Stimulated activated naive CD8-positive, alpha-beta T cell treated with anti-CD3 and anti-CD28 coated beads, Interleukin-15, Interleukin-2, amounts not matched to agents 100 ng/mL and 50 ng/mL, for 24 hours (primary cell): Measurements from ENCODE around the gene MID1.

Experiments
- H3K27ac Mint-ChIP-seq: one replicate; pipeline ENCODE4 v1.8.0; 2021; ENCODE audit warnings: mild to moderate bottlenecking, mixed read lengths
- H3K27me3 Mint-ChIP-seq: one replicate; pipeline ENCODE4 v1.8.0; 2021; ENCODE audit warnings: mixed read lengths
- H3K36me3 Mint-ChIP-seq: one replicate; pipeline ENCODE4 v1.8.0; 2021; ENCODE audit warnings: low read depth, mixed read lengths
- H3K4me1 Mint-ChIP-seq: one replicate; pipeline ENCODE4 v1.8.0; 2021; ENCODE audit warnings: low read depth, mixed read lengths
- H3K4me3 Mint-ChIP-seq: one replicate; pipeline ENCODE4 v1.8.0; 2021; ENCODE audit warnings: mild to moderate bottlenecking, mixed read lengths
- H3K9me3 Mint-ChIP-seq: one replicate; pipeline ENCODE4 v1.8.0; 2021; ENCODE audit warnings: mixed read lengths

MID1 gene

DNA sequence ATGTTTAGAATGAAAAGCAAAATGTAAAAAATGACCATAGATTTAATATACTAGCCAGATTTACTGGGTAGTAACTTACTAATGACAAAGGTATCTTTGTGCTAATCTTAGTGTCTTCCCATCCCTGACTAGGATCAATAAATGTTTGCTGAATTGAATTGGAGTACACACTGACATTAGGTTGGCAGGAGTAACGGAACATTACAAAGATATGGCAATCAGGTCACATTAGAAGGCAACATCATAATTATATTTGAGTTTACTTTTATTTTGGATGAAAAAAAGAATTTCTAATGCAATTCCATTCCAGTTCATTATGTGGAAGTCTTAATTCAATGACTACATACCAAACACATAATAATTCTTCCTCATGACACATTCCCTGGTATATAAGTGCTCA lies 77.8 kb downstream of the MID1 start:
- H3K9me3 Mint-ChIP-seq, result no peaks in the 10 kb centered on the region
- no peak overlapping the region for H3K4me3 Mint-ChIP-seq
- no peak overlapping the region for H3K27ac Mint-ChIP-seq
- no peaks in the 10 kb centered on the region for H3K4me1 Mint-ChIP-seq
- H3K27me3 Mint-ChIP-seq, result no peaks in the 10 kb centered on the region
- H3K36me3 Mint-ChIP-seq, result no peaks in the 10 kb centered on the region

DNA sequence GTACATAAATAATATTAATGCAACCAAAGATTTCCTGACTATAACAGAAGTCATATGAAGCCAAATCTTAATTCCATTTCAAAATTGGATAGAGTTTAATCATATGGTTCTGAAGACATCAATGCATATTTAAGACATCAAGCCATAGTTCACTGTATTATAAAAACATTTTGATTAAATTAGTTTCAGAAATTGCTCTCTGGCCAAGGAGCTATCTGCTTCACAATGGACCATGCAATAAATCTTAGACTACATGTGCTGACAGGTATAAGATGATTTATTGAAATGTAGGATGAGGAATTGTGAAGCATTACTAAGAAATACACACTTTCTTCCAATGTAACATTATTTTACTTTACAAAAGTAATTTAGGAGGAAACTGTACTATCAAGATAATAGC lies 81.6 kb downstream of the MID1 start:
- H3K27ac Mint-ChIP-seq, result no peak overlapping the region
- H3K36me3 Mint-ChIP-seq, result no peaks in the 10 kb centered on the region
- no peaks in the 10 kb centered on the region for H3K4me1 Mint-ChIP-seq
- H3K9me3 Mint-ChIP-seq, result no peaks in the 10 kb centered on the region
- H3K4me3 Mint-ChIP-seq, result no peak overlapping the region
- no peaks in the 10 kb centered on the region for H3K27me3 Mint-ChIP-seq

DNA sequence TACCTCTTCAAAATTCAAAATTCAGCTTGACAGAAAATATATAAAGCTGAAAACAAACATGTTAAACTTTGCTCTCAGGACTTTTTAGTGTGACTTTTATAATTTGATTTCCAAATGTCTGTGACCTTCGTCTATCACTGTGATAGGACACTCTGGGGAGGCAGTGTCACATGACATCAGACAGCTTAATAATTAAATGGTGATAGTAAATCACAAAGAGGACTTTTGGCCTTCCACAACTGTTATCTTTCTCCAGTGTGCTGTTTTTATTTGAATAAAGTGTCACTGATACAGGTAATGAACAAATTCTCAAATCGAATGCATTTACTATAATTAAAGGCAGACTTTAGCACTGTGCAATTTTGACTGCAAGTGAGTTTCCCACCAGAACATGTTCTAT lies 83.1 kb downstream of the MID1 start:
- no peaks in the 10 kb centered on the region for H3K36me3 Mint-ChIP-seq
- H3K9me3 Mint-ChIP-seq, result no peaks in the 10 kb centered on the region
- H3K4me1 Mint-ChIP-seq, result no peaks in the 10 kb centered on the region
- H3K27ac Mint-ChIP-seq, result no peak overlapping the region
- H3K4me3 Mint-ChIP-seq, result no peak overlapping the region
- H3K27me3 Mint-ChIP-seq, result no peaks in the 10 kb centered on the region

DNA sequence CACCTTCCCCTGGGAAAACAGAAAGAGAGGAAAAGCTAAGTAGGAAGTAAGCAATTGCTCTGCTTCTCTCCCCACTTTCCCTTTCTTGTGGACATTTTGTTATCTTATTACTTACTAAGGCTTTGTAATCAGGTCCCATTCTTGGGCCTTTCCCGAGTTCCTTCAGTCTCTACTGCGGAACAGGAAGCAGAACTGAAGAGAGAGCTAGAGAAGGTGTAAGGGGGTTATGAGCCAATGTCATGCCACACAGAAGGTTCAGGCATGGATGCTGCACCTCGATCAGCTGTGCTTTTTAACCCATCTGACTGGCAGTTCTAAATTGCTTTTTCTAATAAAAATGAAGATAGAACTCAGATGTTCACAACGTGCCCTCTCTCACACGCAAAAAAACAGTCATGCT lies 83.6 kb downstream of the MID1 start:
- Mint-ChIP-seq H3K4me1 (no peaks in the 10 kb centered on the region), H3K4me3 (no peak overlapping the region), H3K9me3 (no peaks in the 10 kb centered on the region), H3K27me3 (no peaks in the 10 kb centered on the region), H3K36me3 (no peaks in the 10 kb centered on the region), H3K27ac (no peak overlapping the region)

DNA sequence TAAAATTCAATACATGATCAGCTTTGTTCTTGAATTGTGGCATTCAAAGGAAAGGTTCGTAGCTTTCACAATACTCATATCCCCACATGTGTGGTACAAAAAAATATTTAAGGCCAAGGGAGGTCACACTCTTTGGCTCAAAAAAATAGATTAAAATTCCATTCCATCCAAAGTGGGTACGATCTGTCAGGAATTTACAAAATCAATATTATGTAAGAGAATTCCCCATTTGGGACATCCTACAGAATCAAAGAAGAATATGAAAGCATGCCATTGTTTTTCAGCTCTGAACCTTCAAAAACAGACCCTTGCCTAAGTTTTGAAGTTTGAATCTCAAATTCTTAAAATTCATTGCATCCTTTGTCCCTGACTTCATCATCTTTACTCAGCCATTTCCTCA lies 85.8 kb downstream of the MID1 start:
- Mint-ChIP-seq H3K4me1 (no peaks in the 10 kb centered on the region), H3K9me3 (no peaks in the 10 kb centered on the region), H3K36me3 (no peaks in the 10 kb centered on the region), H3K27me3 (no peaks in the 10 kb centered on the region), H3K4me3 (no peak overlapping the region), H3K27ac (no peak overlapping the region)

DNA sequence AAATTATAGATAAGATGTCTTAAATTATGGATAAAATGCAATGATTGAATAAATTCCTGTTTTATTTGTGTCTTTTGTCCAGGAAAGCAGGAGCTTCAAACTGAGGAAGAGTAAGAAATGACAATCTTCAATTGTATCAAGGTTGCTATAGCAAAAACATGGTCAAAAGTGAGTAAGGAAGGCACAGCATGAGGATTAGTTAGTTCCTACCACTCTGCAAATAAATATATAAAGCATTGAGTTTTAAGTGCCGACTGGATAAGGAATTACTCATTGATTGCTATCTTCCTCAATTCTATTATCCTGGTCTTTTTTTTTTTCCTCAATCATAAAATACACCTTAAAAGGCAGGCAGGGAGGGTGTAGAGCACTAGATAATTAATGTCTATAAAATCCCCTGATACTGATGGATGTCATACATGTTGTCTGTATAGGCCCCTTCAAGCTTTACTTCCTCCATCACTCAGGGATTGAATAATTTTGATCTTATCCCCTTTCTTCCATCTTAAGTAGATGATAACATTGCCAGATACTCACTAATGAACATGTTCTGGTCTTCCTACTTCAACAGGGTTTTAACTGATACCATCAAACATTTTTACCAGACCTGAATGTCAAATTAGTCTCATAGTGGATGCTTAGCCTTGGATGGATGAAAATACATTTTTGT lies 86.6 kb downstream of the MID1 start:
- Mint-ChIP-seq H3K4me3 (no peak overlapping the region), H3K4me1 (no peaks in the 10 kb centered on the region), H3K27me3 (no peaks in the 10 kb centered on the region), H3K36me3 (no peaks in the 10 kb centered on the region), H3K27ac (no peak overlapping the region), H3K9me3 (no peaks in the 10 kb centered on the region)

DNA sequence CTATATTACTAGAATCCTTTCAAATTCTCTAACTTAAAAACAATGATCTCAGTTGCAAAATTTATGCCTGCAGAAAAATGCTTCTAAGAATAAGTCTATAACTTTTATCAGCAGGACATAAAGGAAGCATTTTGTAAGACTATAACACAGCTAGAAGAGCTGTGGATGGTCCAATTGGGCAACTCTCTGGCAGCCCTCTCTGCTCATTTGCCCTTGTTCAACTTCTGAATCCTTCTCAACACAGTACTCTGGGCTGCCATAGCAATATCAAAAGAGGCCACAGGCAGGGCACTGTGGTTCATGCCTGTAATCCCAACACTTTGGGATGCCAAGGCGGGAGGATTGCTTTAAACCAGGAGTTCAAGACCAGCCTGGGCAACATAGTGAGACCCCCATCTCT lies 88.5 kb downstream of the MID1 start:
- Mint-ChIP-seq H3K4me3 (no peak overlapping the region), H3K27ac (no peak overlapping the region), H3K4me1 (no peaks in the 10 kb centered on the region), H3K36me3 (no peaks in the 10 kb centered on the region), H3K9me3 (no peaks in the 10 kb centered on the region), H3K27me3 (no peaks in the 10 kb centered on the region)

DNA sequence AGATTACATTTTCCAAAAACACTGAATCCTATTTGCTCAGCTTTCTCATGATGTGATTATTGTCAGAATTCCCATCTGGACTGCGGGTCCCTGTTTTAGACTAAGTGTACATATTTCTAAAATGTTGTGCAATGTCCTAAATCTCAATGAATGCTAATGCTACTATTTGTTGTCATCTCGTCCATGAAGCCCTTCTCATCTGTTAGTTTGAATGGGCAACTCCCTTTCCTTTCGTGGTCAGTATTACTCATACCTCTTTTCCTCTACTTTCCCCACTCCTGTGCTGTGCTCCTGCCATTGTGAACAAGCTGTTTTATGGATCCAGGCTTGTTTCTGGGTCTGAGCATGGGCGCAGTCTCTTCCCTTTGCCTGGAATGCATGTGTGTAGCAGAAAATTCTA lies 91.0 kb downstream of the MID1 start:
- no peaks in the 10 kb centered on the region for H3K9me3 Mint-ChIP-seq
- H3K4me3 Mint-ChIP-seq, result no peak overlapping the region
- no peaks in the 10 kb centered on the region for H3K36me3 Mint-ChIP-seq
- H3K27ac Mint-ChIP-seq, result no peak overlapping the region
- H3K4me1 Mint-ChIP-seq, result no peaks in the 10 kb centered on the region
- H3K27me3 Mint-ChIP-seq, result no peaks in the 10 kb centered on the region

DNA sequence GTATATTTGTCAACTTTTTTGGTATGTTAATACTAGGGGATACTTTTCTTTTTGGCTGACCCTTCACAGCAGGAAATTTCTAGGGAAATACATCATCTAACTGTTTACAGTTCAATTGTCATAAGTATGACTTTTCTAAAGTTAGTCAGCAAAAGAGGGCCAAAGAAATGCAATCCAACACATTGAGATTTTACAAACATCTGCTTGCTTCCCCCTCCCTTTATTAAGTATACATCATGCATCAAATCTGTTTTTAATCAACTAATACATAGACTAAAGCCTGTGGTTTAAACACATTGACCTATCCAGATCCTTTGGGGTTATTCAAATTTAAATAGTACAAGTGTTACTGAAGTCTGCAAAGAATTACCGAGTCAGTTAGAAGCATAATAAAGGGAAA lies 93.9 kb downstream of the MID1 start:
- Mint-ChIP-seq H3K27ac (no peak overlapping the region), H3K4me3 (no peak overlapping the region), H3K27me3 (no peaks in the 10 kb centered on the region)

DNA sequence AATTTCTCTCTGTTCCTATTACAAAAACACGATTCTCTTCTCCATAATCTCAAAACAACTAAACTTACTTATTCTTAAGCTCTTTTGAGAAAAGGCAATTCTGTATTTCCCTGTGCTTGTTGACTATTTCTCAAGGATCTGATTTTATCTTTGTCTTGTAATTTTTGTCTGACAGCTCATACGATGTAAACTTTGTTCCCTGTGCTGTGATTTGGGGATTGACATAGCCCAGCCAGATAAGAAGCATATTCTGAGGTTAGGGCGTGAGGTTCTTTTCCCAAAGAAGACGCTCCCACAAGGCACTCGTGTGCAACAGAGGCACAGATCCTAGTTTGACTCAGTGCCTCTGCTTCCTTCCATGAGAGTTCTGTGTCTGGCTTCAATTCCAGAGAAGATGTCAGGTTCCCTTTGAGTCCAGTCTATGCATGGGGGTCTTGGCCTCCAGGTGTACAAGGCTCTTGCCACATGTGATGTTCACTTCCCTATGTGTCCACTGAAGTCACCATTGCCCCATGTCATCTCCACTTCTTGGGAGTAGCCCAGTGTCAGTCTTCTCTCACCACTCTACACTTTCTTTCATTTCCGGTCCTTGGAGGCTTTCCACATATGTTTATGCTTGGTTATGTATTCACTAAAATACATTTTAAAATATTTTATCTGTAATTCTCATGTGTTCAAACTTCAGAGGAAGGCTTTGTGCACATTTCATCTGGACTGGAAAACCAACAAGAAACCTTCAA lies 94.8 kb downstream of the MID1 start:
- Mint-ChIP-seq H3K27me3 (no peaks in the 10 kb centered on the region), H3K9me3 (no peaks in the 10 kb centered on the region), H3K4me1 (no peaks in the 10 kb centered on the region), H3K4me3 (no peak overlapping the region), H3K27ac (no peak overlapping the region), H3K36me3 (no peaks in the 10 kb centered on the region)

More for the DNA sequence above, 93.9 kb downstream of the MID1 start:
- Mint-ChIP-seq H3K9me3 (no peaks in the 10 kb centered on the region), H3K36me3 (no peaks in the 10 kb centered on the region), H3K4me1 (no peaks in the 10 kb centered on the region)

DNA sequence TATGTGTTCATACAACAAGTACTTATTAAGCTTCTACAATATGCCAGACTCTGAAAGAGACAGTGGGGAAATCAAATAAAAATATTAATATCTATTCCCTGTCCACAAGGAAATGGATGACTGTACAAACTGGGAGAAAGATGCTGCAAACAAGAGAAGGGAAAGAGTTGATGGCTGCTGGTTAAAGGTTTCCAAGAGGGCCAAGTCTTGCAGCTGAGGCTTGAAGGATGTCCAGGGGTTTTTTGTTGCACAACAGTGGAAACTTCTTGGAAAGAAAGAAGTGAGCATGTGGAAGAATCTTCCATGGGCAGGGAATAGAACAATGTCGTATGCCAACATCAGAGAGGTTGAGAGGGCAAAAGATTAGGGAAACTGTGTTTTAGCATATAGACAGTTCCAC lies 95.8 kb downstream of the MID1 start:
- no peaks in the 10 kb centered on the region for H3K9me3 Mint-ChIP-seq
- no peaks in the 10 kb centered on the region for H3K36me3 Mint-ChIP-seq
- no peaks in the 10 kb centered on the region for H3K4me1 Mint-ChIP-seq
- H3K27me3 Mint-ChIP-seq, result no peaks in the 10 kb centered on the region
- H3K27ac Mint-ChIP-seq, result no peak overlapping the region
- H3K4me3 Mint-ChIP-seq, result no peak overlapping the region

DNA sequence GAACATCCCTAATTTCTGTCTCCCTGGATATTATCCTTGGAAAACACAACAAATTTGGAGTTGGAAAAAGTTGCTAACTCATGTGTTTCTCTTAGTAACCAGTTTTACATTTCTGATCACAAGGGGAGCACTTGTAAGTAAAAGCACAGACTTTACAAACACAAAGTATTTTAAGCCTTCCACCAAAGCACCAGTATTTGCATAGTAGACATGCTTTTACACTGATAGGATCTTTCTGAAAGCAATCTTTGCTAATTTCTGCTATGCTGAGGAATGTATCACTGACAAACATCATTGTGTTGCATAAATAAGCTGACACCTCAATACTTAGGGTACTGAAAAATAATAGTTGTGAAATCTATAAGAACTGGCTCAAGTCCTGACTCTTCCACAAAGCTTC lies 100.6 kb downstream of the MID1 start:
- Mint-ChIP-seq H3K27ac (no peak overlapping the region), H3K4me1 (no peaks in the 10 kb centered on the region), H3K36me3 (no peaks in the 10 kb centered on the region), H3K27me3 (no peaks in the 10 kb centered on the region), H3K4me3 (no peak overlapping the region), H3K9me3 (peaks cover 4% of the 10 kb centered on the region)

DNA sequence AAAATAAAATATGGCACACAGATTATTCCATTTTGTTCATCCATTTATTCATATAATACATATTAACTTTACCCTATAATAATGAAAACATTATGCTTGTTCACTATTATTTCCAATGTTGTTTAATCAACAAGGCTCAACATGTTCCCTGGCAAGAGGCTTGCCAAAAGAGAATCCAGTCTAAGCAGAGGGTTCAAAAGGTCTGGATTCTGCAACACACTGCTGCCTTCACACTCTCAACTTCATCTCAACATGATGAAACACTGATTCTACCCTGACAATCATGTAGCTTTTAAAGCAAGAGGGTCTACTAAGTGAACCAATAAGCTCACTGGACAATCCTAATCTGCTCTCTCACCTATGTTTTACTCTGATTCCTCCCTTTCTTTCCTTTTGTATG lies 101.1 kb downstream of the MID1 start:
- no peak overlapping the region for H3K4me3 Mint-ChIP-seq
- H3K27ac Mint-ChIP-seq, result no peak overlapping the region
- no peaks in the 10 kb centered on the region for H3K4me1 Mint-ChIP-seq
- H3K27me3 Mint-ChIP-seq, result no peaks in the 10 kb centered on the region
- peaks cover 4% of the 10 kb centered on the region for H3K9me3 Mint-ChIP-seq
- H3K36me3 Mint-ChIP-seq, result no peaks in the 10 kb centered on the region

DNA sequence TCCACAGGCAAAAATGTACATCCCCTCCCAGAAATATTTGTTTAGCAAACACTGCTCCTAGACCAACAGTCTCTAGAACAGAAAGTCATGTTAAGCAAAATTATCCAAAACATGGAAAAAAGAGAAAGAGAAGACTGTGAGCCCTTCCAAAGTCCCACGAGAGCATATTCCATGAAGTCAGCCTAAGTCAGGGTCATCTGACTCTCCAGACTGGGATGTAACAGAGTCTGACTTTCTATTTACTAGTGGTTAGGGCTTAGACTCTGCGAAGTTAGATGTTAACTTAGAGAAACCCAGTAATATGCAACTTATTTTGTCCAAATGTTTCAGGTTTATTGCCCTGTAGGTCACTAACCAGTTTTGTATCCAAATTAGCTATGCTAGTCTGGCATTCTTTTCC lies 102.3 kb downstream of the MID1 start:
- Mint-ChIP-seq H3K9me3 (peaks cover 4% of the 10 kb centered on the region), H3K36me3 (no peaks in the 10 kb centered on the region), H3K4me3 (no peak overlapping the region), H3K27ac (no peak overlapping the region), H3K27me3 (no peaks in the 10 kb centered on the region), H3K4me1 (no peaks in the 10 kb centered on the region)

DNA sequence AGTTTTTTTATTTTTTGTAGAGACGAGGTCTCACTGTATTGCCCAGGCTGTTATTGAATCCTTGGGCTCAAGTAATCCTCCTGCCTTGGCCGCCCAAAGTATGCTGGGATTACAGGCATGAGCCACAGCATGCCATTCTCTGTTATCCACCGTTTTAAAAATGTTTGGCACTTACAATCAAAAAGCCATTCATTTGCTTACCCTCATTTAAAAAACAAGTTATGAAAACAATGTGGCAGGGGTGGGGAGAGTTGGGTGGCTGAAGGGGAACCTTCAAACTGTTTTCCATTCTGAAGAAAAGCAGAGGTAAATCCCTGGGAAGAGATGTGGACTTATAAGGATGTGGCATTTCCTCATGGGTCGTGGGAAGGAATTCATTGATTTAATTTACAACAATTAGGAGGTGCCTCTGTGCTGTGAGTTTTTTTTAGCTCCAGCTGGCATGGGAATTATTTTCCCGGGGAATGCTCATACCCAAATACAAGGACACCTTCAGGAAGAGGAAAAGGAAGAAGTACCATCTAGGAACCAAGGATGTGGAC lies 103.5 kb downstream of the MID1 start:
- Mint-ChIP-seq H3K4me1 (no peaks in the 10 kb centered on the region), H3K36me3 (no peaks in the 10 kb centered on the region), H3K27me3 (no peaks in the 10 kb centered on the region), H3K4me3 (no peak overlapping the region), H3K27ac (no peak overlapping the region), H3K9me3 (peaks cover 4% of the 10 kb centered on the region)

DNA sequence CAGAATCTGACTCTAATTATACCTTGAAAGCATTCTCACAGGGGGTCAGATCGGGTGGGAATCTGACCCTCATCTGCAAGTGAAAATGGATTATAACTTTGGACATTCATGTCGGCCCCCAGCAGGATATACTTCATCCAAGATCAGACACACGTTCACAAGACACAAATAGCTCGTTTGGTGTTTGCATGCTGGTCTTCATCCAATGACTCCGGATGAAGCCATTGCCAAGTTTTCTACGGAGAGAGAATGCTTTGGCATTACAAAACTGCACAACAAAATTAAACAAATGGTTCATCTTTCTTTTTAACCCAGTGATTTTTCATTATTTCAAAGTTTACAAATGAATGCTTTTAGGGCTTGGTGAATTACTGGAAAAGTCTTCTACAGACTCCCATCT lies 105.5 kb downstream of the MID1 start:
- no peaks in the 10 kb centered on the region for H3K36me3 Mint-ChIP-seq
- no peak overlapping the region for H3K27ac Mint-ChIP-seq
- H3K4me3 Mint-ChIP-seq, result no peak overlapping the region
- peaks cover 4% of the 10 kb centered on the region for H3K9me3 Mint-ChIP-seq
- H3K27me3 Mint-ChIP-seq, result no peaks in the 10 kb centered on the region
- no peaks in the 10 kb centered on the region for H3K4me1 Mint-ChIP-seq
